Activated T-helper 2 cell treated with anti-CD3 and anti-CD28 coated beads, Interferon-gamma antibody, Interleukin-2, Interleukin-4, amounts not matched to agents 10 μg/mL and 5 μg/mL and 100 μg/mL, durations not matched to agents 14 hours and 24 hours and 36 hours (primary cell): Measurements from ENCODE around the gene PAK4. TPM values are rescaled to one million over a fixed set of nuclear protein-coding genes. Genes with fewer than 3 reads are reported as not detected.
A peak's percentile ranks its signal among the peaks of the same experiment; 100 is the strongest.
"Not testable (repeated sequence)": the region's sequence is repeated elsewhere in the genome, so short reads cannot be mapped to it uniquely, and the experiment has no call there.

Experiments
- DNase-seq: peaks from one replicate; pipeline ENCODE4 v3.0.0; 2021; ENCODE audit warnings: low spot score
- H3K27ac Mint-ChIP-seq: one replicate; pipeline ENCODE4 v1.8.0; 2021; ENCODE audit warnings: mixed read lengths
- H3K27me3 Mint-ChIP-seq: one replicate; pipeline ENCODE4 v1.8.0; 2021; ENCODE audit warnings: low read depth, mixed read lengths
- H3K36me3 Mint-ChIP-seq: one replicate; pipeline ENCODE4 v1.8.0; 2021; ENCODE audit warnings: low read depth, mixed read lengths
- H3K4me1 Mint-ChIP-seq: one replicate; pipeline ENCODE4 v1.8.0; 2021; ENCODE audit warnings: low read depth, mixed read lengths
- H3K4me3 Mint-ChIP-seq: one replicate; pipeline ENCODE4 v1.8.0; 2021; ENCODE audit warnings: low read depth, mild to moderate bottlenecking, moderate library complexity, mixed read lengths
- H3K9me3 Mint-ChIP-seq: one replicate; pipeline ENCODE4 v1.8.0; 2021; ENCODE audit warnings: mixed read lengths
- intact Hi-C: fragments of 100-400 bp; cut with micrococcal nuclease; formaldehyde crosslinking; loops from one replicate; pipeline ENCODE4 v1.15.1; 2023
- total RNA-seq: library from RNA; stranded (reverse); gene quantifications from 2 replicates; pipeline ENCODE4 v1.2.3, GENCODE V29; 2022

PAK4 gene
- total RNA-seq, 1 donor from 2014 or later = 19.4 TPM

- intact Hi-C loops = no loop called here
- H3K27ac Mint-ChIP-seq = no peak overlapping the region
- H3K36me3 Mint-ChIP-seq = no peaks in the 10 kb centered on the region
- H3K4me3 Mint-ChIP-seq = no peak overlapping the region
- H3K27me3 Mint-ChIP-seq = peaks cover 25% of the 10 kb centered on the region
- DNase-seq = no peak
- H3K4me1 Mint-ChIP-seq = no peaks in the 10 kb centered on the region
- no peaks in the 10 kb centered on the region for H3K9me3 Mint-ChIP-seq
These were observed 81.8 kb downstream of the PAK4 start for GRCh38 chr19:39207293-39207836.

GRCh38 chr19:39208175-39208795 lies 82.7 kb downstream of the PAK4 start:
- intact Hi-C loops = no loop called here
- Mint-ChIP-seq H3K27ac (no peak overlapping the region), H3K27me3 (peaks cover 19% of the 10 kb centered on the region), H3K4me1 (no peaks in the 10 kb centered on the region), H3K36me3 (no peaks in the 10 kb centered on the region), H3K4me3 (no peak overlapping the region), H3K9me3 (no peaks in the 10 kb centered on the region)
- no peak for DNase-seq

GRCh38 chr19:39209196-39209595 lies 83.6 kb downstream of the PAK4 start:
- no peaks in the 10 kb centered on the region for H3K4me1 Mint-ChIP-seq
- H3K9me3 Mint-ChIP-seq = no peaks in the 10 kb centered on the region
- intact Hi-C loops = no loop called here
- no peak overlapping the region for H3K27ac Mint-ChIP-seq
- H3K27me3 Mint-ChIP-seq = peaks cover 12% of the 10 kb centered on the region
- H3K36me3 Mint-ChIP-seq = no peaks in the 10 kb centered on the region
- no peak for DNase-seq
- no peak overlapping the region for H3K4me3 Mint-ChIP-seq

- no peak for DNase-seq
- no peaks in the 10 kb centered on the region for H3K9me3 Mint-ChIP-seq
- H3K4me1 Mint-ChIP-seq = no peaks in the 10 kb centered on the region
- H3K4me3 Mint-ChIP-seq = no peak overlapping the region
- H3K27ac Mint-ChIP-seq = no peak overlapping the region
- H3K36me3 Mint-ChIP-seq = no peaks in the 10 kb centered on the region
- peaks cover under 1% of the 10 kb centered on the region for H3K27me3 Mint-ChIP-seq
- intact Hi-C loops = loop anchor here (1.0 kb wide), 2 partner anchors 116 to 198 kb away; no protein-coding TSS in a partner anchor
These were observed 86.3 kb downstream of the PAK4 start for GRCh38 chr19:39211731-39212374.

GRCh38 chr19:39212375-39212742 lies 86.8 kb downstream of the PAK4 start:
- Mint-ChIP-seq H3K36me3 (no peaks in the 10 kb centered on the region), H3K27ac (no peak overlapping the region), H3K4me1 (no peaks in the 10 kb centered on the region), H3K27me3 (peaks cover 4% of the 10 kb centered on the region), H3K4me3 (no peak overlapping the region), H3K9me3 (no peaks in the 10 kb centered on the region)
- peak; percentile 50 for DNase-seq
- intact Hi-C loops = loop anchor here (1.0 kb wide), 2 partner anchors 116 to 198 kb away; no protein-coding TSS in a partner anchor

GRCh38 chr19:39215323-39215722 lies 89.7 kb downstream of the PAK4 start:
- H3K4me1 Mint-ChIP-seq, H3K4me3 Mint-ChIP-seq, DNase-seq, H3K36me3 Mint-ChIP-seq, H3K9me3 Mint-ChIP-seq, H3K27ac Mint-ChIP-seq, H3K27me3 Mint-ChIP-seq, intact Hi-C loops: not testable (repeated sequence)

- Mint-ChIP-seq H3K36me3 (no peaks in the 10 kb centered on the region), H3K27ac (no peak overlapping the region), H3K4me3 (no peak overlapping the region), H3K9me3 (no peaks in the 10 kb centered on the region), H3K27me3 (peaks cover 14% of the 10 kb centered on the region), H3K4me1 (no peaks in the 10 kb centered on the region)
- intact Hi-C loops = no loop called here
- no peak for DNase-seq
These were observed 91.5 kb downstream of the PAK4 start for GRCh38 chr19:39217094-39217493.

- intact Hi-C loops = no loop called here
- no peak overlapping the region for H3K27ac Mint-ChIP-seq
- no peak for DNase-seq
- H3K36me3 Mint-ChIP-seq = no peaks in the 10 kb centered on the region
- no peak overlapping the region for H3K4me3 Mint-ChIP-seq
- H3K4me1 Mint-ChIP-seq = no peaks in the 10 kb centered on the region
- H3K27me3 Mint-ChIP-seq = peaks cover 16% of the 10 kb centered on the region
- no peaks in the 10 kb centered on the region for H3K9me3 Mint-ChIP-seq
These were observed 92.8 kb downstream of the PAK4 start for GRCh38 chr19:39218230-39219007.

- H3K27me3 Mint-ChIP-seq = peaks cover 20% of the 10 kb centered on the region
- DNase-seq, H3K9me3 Mint-ChIP-seq, H3K4me1 Mint-ChIP-seq, intact Hi-C loops, H3K36me3 Mint-ChIP-seq, H3K4me3 Mint-ChIP-seq, H3K27ac Mint-ChIP-seq: not testable (repeated sequence)
These were observed 93.5 kb downstream of the PAK4 start for GRCh38 chr19:39219108-39219507.

GRCh38 chr19:39223703-39224279 lies 98.2 kb downstream of the PAK4 start:
- no peak for DNase-seq
- Mint-ChIP-seq H3K4me1 (no peaks in the 10 kb centered on the region), H3K4me3 (no peak overlapping the region), H3K27me3 (peaks cover 27% of the 10 kb centered on the region), H3K27ac (no peak overlapping the region), H3K36me3 (no peaks in the 10 kb centered on the region), H3K9me3 (no peaks in the 10 kb centered on the region)
- intact Hi-C loops = no loop called here

GRCh38 chr19:39224910-39225309 lies 99.3 kb downstream of the PAK4 start:
- H3K4me3 Mint-ChIP-seq = no peak overlapping the region
- H3K9me3 Mint-ChIP-seq = no peaks in the 10 kb centered on the region
- no peaks in the 10 kb centered on the region for H3K4me1 Mint-ChIP-seq
- no peaks in the 10 kb centered on the region for H3K36me3 Mint-ChIP-seq
- peaks cover 24% of the 10 kb centered on the region for H3K27me3 Mint-ChIP-seq
- no peak overlapping the region for H3K27ac Mint-ChIP-seq
- intact Hi-C loops = no loop called here
- no peak for DNase-seq
